ENCODE data around the gene ZC3H4. TPM values are rescaled to one million over a fixed set of nuclear protein-coding genes. Genes with fewer than 3 reads are reported as not detected.

The ZC3H4 gene
- total and polyA plus RNA-seq, 9 donors = 10.7 to 58.2 (median 45.5) TPM

- Histone ChIP-seq H3K27me3 (no peaks in the 10 kb centered on the region), H3K4me3 (peak overlapping the region; percentile 69), H3K36me3 (no peaks in the 10 kb centered on the region), H3K9me3 (no peaks in the 10 kb centered on the region), H3K27ac (peak overlapping the region; percentile 99 to 100), H3K4me1 (ENCODE audit: insufficient read depth) (no peaks in the 10 kb centered on the region)
- peak in 3 of 5 donors; percentile 30 to 55 (median 53) for DNase-seq
- WGBS, 3 donors = 14 to 39% (median 19%) methylated on average over 26 of the region's 26 CpGs
- intact Hi-C loops (cut with DNase I) = loop anchor here in 2 of 4 donors (2.0 to 10.0 kb wide), 2 partner anchors 115 to 259 kb away; partner anchors contain the start of gene AP2S1 (in 2 of the 2)
- TF ChIP-seq EP300 (IDR thresholded peaks at IDR 0.05) (no peak), POLR2A (IDR thresholded peaks at IDR 0.05) (no peak)
- TF ChIP-seq, protein P1, sequence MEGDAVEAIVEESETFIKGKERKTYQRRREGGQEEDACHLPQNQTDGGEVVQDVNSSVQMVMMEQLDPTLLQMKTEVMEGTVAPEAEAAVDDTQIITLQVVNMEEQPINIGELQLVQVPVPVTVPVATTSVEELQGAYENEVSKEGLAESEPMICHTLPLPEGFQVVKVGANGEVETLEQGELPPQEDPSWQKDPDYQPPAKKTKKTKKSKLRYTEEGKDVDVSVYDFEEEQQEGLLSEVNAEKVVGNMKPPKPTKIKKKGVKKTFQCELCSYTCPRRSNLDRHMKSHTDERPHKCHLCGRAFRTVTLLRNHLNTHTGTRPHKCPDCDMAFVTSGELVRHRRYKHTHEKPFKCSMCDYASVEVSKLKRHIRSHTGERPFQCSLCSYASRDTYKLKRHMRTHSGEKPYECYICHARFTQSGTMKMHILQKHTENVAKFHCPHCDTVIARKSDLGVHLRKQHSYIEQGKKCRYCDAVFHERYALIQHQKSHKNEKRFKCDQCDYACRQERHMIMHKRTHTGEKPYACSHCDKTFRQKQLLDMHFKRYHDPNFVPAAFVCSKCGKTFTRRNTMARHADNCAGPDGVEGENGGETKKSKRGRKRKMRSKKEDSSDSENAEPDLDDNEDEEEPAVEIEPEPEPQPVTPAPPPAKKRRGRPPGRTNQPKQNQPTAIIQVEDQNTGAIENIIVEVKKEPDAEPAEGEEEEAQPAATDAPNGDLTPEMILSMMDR (IDR thresholded peaks at IDR 0.05) = peak in 1 of 3 donors; percentile 8
These were observed 475 bp upstream of the ZC3H4 start for GRCh38 chr19:47113850-47114651.

- intact Hi-C loops (cut with DNase I) = loop anchor here in 2 of 4 donors (2.0 to 10.0 kb wide), 2 partner anchors 116 to 258 kb away; partner anchors contain the start of gene AP2S1 (in 2 of the 2)
- H3K36me3 ChIP-seq = no peaks in the 10 kb centered on the region
These were observed 1.2 kb downstream of the ZC3H4 start for GRCh38 chr19:47112166-47112996.

DNA sequence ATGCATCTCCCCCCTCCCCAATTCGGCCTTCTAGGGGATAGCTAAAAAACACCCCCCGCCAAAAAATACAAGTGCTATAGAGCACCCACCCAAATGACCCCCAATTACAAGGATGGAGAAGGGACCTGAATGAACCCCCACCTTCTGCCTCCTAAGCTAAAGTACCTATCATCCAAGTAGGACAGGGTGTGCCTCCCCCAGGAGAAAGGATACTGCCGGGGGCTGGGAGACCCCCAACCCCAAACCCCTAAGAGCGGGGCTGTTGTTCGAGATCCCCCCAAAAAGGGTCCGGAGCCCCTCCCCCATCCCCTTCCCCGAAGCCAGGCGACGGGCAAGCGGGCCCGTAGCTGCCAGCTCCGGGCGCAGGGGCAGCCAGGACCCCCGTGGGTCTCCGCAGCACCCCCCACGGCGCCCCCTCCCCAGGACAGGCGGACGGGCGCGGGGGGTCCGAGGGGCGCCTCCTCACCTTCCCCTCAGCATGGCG lies 1.9 kb downstream of the ZC3H4 start:
- Histone ChIP-seq H3K27me3 (no peaks in the 10 kb centered on the region), H3K36me3 (no peaks in the 10 kb centered on the region), H3K9me3 (no peaks in the 10 kb centered on the region), H3K4me1 (ENCODE audit: insufficient read depth) (no peaks in the 10 kb centered on the region), H3K27ac (peak overlapping the region; percentile 99 to 100), H3K4me3 (peak overlapping the region; percentile 69)
- intact Hi-C loops (cut with DNase I) = loop anchor here in 2 of 4 donors (2.0 to 10.0 kb wide), 2 partner anchors 117 to 257 kb away; partner anchors contain the start of gene AP2S1 (in 2 of the 2)
- TF ChIP-seq EP300 (IDR thresholded peaks at IDR 0.05) = no peak
- TF ChIP-seq, protein P1 (IDR thresholded peaks at IDR 0.05) = no peak
- TF ChIP-seq POLR2A (IDR thresholded peaks at IDR 0.05) = no peak
- WGBS, 3 donors = 0 to 1% (median 0%) methylated on average over 13 to 24 of the region's 24 CpGs
- DNase-seq = no peak

More at GRCh38 chr19:47112166-47112996, 1.2 kb downstream of the ZC3H4 start:
- Histone ChIP-seq H3K27ac (peak overlapping the region; percentile 99 to 100), H3K27me3 (no peaks in the 10 kb centered on the region), H3K4me1 (ENCODE audit: insufficient read depth) (no peaks in the 10 kb centered on the region), H3K9me3 (no peaks in the 10 kb centered on the region), H3K4me3 (peak overlapping the region; percentile 69)
- TF ChIP-seq, protein P1 (IDR thresholded peaks at IDR 0.05) = peak in 1 of 3 donors; percentile 11
- TF ChIP-seq EP300 (IDR thresholded peaks at IDR 0.05) (no peak), POLR2A (IDR thresholded peaks at IDR 0.05) (peak; percentile 59)
- DNase-seq = peak; percentile 86 to 91 (median 90)
- 0 to 1% (median 0%) methylated on average over 61 to 84 of the region's 85 CpGs for WGBS, 3 donors
